ENCODE data around the gene RPL18A.

- TF ChIP-seq, protein P1, sequence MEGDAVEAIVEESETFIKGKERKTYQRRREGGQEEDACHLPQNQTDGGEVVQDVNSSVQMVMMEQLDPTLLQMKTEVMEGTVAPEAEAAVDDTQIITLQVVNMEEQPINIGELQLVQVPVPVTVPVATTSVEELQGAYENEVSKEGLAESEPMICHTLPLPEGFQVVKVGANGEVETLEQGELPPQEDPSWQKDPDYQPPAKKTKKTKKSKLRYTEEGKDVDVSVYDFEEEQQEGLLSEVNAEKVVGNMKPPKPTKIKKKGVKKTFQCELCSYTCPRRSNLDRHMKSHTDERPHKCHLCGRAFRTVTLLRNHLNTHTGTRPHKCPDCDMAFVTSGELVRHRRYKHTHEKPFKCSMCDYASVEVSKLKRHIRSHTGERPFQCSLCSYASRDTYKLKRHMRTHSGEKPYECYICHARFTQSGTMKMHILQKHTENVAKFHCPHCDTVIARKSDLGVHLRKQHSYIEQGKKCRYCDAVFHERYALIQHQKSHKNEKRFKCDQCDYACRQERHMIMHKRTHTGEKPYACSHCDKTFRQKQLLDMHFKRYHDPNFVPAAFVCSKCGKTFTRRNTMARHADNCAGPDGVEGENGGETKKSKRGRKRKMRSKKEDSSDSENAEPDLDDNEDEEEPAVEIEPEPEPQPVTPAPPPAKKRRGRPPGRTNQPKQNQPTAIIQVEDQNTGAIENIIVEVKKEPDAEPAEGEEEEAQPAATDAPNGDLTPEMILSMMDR (IDR thresholded peaks at IDR 0.05) = no peak
- no peak; the same call in 1 of the 2 replicates for TF ChIP-seq POLR2AphosphoS5 (IDR thresholded peaks at IDR 0.05; ENCODE audit: low read depth, low read length)
Observed at GRCh38 chr19:17861542-17862402, 2.1 kb downstream of the RPL18A start.

Measured in Panc1 (cell line).